GM10266 (cell line): Measurements from ENCODE around the gene SH2D4B.

Experiments
- DNase-seq: peaks from one replicate; pipeline ENCODE4 v3.0.0; 2012; ENCODE audit errors: extremely low spot score
- CTCF ChIP-seq: IDR thresholded peaks from 2 replicates; pipeline ENCODE4 v1.5.1; 2012; ENCODE audit warnings: mild to moderate bottlenecking, low read depth; ENCODE audit not compliant: control insufficient read depth, insufficient read depth; ENCODE audit errors: missing control alignments

The SH2D4B gene

GRCh38 chr10:80501913-80502521 is 35.7 kb upstream of the SH2D4B start:
- DNase-seq = no peak
- TF ChIP-seq CTCF = no peak

GRCh38 chr10:80502621-80503583 is 34.8 kb upstream of the SH2D4B start:
- TF ChIP-seq CTCF = no peak
- DNase-seq = no peak

- DNase-seq = no peak
- no peak for TF ChIP-seq CTCF
Measured at GRCh38 chr10:80503584-80504157, 34.0 kb upstream of the SH2D4B start.

GRCh38 chr10:80504158-80504811 is 33.4 kb upstream of the SH2D4B start:
- no peak for TF ChIP-seq CTCF
- DNase-seq = no peak

- no peak for TF ChIP-seq CTCF
- no peak for DNase-seq
Measured at GRCh38 chr10:80504897-80505465, 32.7 kb upstream of the SH2D4B start.

- DNase-seq = no peak
- TF ChIP-seq CTCF = no peak
Measured at GRCh38 chr10:80506189-80506575, 31.5 kb upstream of the SH2D4B start.
